Heart right ventricle (tissue), 16 donors: ENCODE data around the gene KIAA1143. TPM values are rescaled to one million over a fixed set of nuclear protein-coding genes. Genes with fewer than 3 reads are reported as not detected.

ENCODE experiments used
- ATAC-seq, 8 donors: fragments of 200-7000 bp; cut with Tn5 transposase; one replicate each; pipeline ENCODE4 v1.9.1; 2020; ENCODE audit warnings: mild to moderate bottlenecking in 8 of 8, moderate library complexity in 8 of 8, moderate number of reproducible peaks in 1 of 8
- DNase-seq, 2 donors: peaks; one replicate each; pipeline ENCODE4 v3.0.0-alpha.2; 2020
- H3K27ac ChIP-seq, 10 donors: fragments of 200-600 bp; sonication (generic) in 2 of 10; one replicate each; pipeline versions ENCODE4 v1.5.0 to v1.8.0; 2020 to 2022; ENCODE audit warnings: mild to moderate bottlenecking in 3 of 10
- H3K27me3 ChIP-seq, 7 donors: fragments of 200-600 bp; one replicate each; pipeline ENCODE4 v1.8.0; 2021 to 2022; ENCODE audit warnings: mild to moderate bottlenecking in 2 of 7
- H3K36me3 ChIP-seq, 9 donors: fragments of 200-600 bp; sonication (generic) in 1 of 9; one replicate each; pipeline versions ENCODE4 v1.5.0 to v1.8.0; 2020 to 2022; ENCODE audit warnings: mild to moderate bottlenecking in 2 of 9
- H3K4me1 ChIP-seq, 9 donors: fragments of 200-600 bp; sonication (generic) in 1 of 9; one replicate each; pipeline versions ENCODE4 v1.5.0 to v1.8.0; 2020 to 2022; ENCODE audit warnings: mild to moderate bottlenecking in 4 of 9
- H3K4me3 ChIP-seq, 10 donors: fragments of 200-600 bp; sonication (generic) in 2 of 10; one replicate each; pipeline versions ENCODE4 v1.5.0 to v1.8.0; 2020 to 2022; ENCODE audit warnings: mild to moderate bottlenecking in 7 of 10, moderate library complexity in 2 of 10
- H3K9me3 ChIP-seq, 11 donors: fragments of 200-600 bp in 10 of 11; sonication (generic) in 2 of 11; one replicate each; pipeline versions ENCODE4 v1.5.0 to v1.8.0; 2013 to 2022; ENCODE audit warnings: mild to moderate bottlenecking in 2 of 11, control low read depth in 1 of 11, moderate library complexity in 1 of 11
- CTCF ChIP-seq, 9 donors: fragments of 200-600 bp; sonication (generic) in 2 of 9; IDR thresholded peaks; one replicate each; pipeline versions ENCODE4 v1.5.0 to v1.8.0; 2021 to 2022; ENCODE audit warnings: antibody characterized with exemption in 9 of 9, mild to moderate bottlenecking in 5 of 9, moderate library complexity in 1 of 9
- WGBS, 2 donors: extraction: QIAGEN DNeasy Blood & Tissue Kit; methylation state at CpG; one replicate each; pipeline ENCODE4 v1.1.7; 2013; ENCODE audit warnings: inconsistent platforms in 1 of 2; 5-methylcytosine and 5-hydroxymethylcytosine counted together
- intact Hi-C, 10 donors: fragments of 100-400 bp; cut with DNase I; formaldehyde crosslinking; loops; one replicate each; pipeline versions ENCODE4 v1.11.1 to v1.14.2; 2022
- polyA plus RNA-seq, 2 donors: library from polyadenylated mRNA; stranded (reverse); fragments of 200-250 nt; gene quantifications; one replicate each; pipeline ENCODE4 v1.2.3, GENCODE V29; 2013
- total RNA-seq, 10 donors: library from RNA; stranded (reverse); fragmentation: NEBNext Ultra II Directional in 3 of 10; extraction: Animal tissue kit (Norgen Biotek cat#: 25700) in 3 of 10; gene quantifications; one replicate each; pipeline versions ENCODE4 v1.2.1 to v1.2.4, GENCODE V29; 2021 to 2023
- donor health status: Arrhythmogenic right ventricular cardiomyopathy.
- donor health status: ischemic (EF 13 %, LVEDD 7.1; RV severe dilation, severe dysfunction).
- donor health status: healthy with polysubstance abuse.
- donor health status: DM: no; HTN: yes; CAD: no.
- donor health status: DM: no; HTN: no; CAD: no.
- donor health status: ischemic (EF 25% LVEDD 6.9; RV normal size, moderate dysfunction).
- donor health status: ischemic (EF 25% LVEDD 5.7; RV mildly dilated, moderate dysfunction).
- donor health status: healthy.
- donor health status: DM: yes; HTN: yes; CAD: no.
- donor health status: Ischemic cardiomyopathy.
- donor health status: ischemic (EF 35%, LVEDD 5.7; RV mildly dilated, moderate dysfunction).
- donor health status: nonischemic (EF 11% LVEDD 7.7; RV severe dilation, severe dysfunction).
- donor health status: DM: yes; HTN: yes; CAD: no.
- donor health status: PGD.
- donor health status: ischemic (EF 29% LVEDD 5.4; RV normal size, mild dysfunction).
- donor health status: nonischemic (EF 23%, LVEDD 6.1; RV moderate dilation, normal function).

KIAA1143 gene
- total and polyA plus RNA-seq, 12 donors = 9.9 to 36.6 (median 33.7) TPM

- Histone ChIP-seq H3K9me3 (peaks cover 0 to 69% (median 40%) of the 10 kb centered on the region in 11 donors), H3K4me3 (peak within 1 kb of the TSS; percentile 67 to 97 (median 83)), H3K27me3 (peaks cover 0 to 21% (median 5%) of the 10 kb centered on the region in 7 donors), H3K27ac (peak within 1 kb of the TSS in 9 of 10 donors; percentile 41 to 82 (median 73)), H3K36me3 (peaks cover 0 to 37% (median 9%) of the 10 kb centered on the region in 9 donors), H3K4me1 (peaks cover 0 to 12% (median 6%) of the 10 kb centered on the region in 9 donors)
- WGBS, 2 donors = 1 to 2% methylated on average over 36 of the region's 36 CpGs
- DNase-seq (peak; percentile 87 to 91), ATAC-seq (peak; percentile 98 to 99 (median 98))
- TF ChIP-seq CTCF (IDR thresholded peaks at IDR 0.05) = peak in 8 of 9 donors; percentile 10 to 58 (median 44)
- intact Hi-C loops = loop anchor here in 4 of 10 donors (1.0 to 10.0 kb wide), 5 partner anchors 16 to 178 kb away; partner anchors contain the start of genes KIAA1143 (in 2 of the 4), KIF15 (in 2 of the 4) and ZNF501 (in 2 of the 4)
These were observed 48.9 kb downstream of the KIAA1143 start, which contains the start of gene ZNF502 for GRCh38 chr3:44712455-44713075. ZNF502 (plus strand) TSS chr3:44712660; CDS start chr3:44720262, 7,602 bp downstream.

Other genes with a start within 250 kb of the KIAA1143 start
- gene ZKSCAN7, start 206.4 kb downstream of the KIAA1143 start, total RNA-seq = 1 to 10 TPM; 1.6 to 3.9 (median 2.4) TPM
- 1 to 10 TPM; 1.2 to 2.6 TPM for gene ZKSCAN7, start 206.4 kb downstream of the KIAA1143 start, polyA plus RNA-seq
- gene ZNF660, start 176.7 kb downstream of the KIAA1143 start, total RNA-seq = 1 to 10 TPM in 7 of 10 donors, under 1 TPM in 3; 0.69 to 2.5 (median 1.3) TPM
- 1 to 10 TPM in 1 of 2 donors, under 1 TPM in 1; 0.41 to 1.1 TPM for gene ZNF660, start 176.7 kb downstream of the KIAA1143 start, polyA plus RNA-seq
- 10 to 100 TPM; 11.2 to 14.8 (median 12.9) TPM for gene ZNF197, start 136.6 kb downstream of the KIAA1143 start, total RNA-seq
- gene ZNF197, start 136.6 kb downstream of the KIAA1143 start, polyA plus RNA-seq = 1 to 10 TPM; 4.5 to 9.4 TPM
- 10 to 100 TPM in 1 of 10 donors, 1 to 10 TPM in 9; 4.8 to 10.2 (median 6.4) TPM for gene ZNF35, start 112.9 kb downstream of the KIAA1143 start, total RNA-seq
- 1 to 10 TPM; 4.1 to 4.5 TPM for gene ZNF35, start 112.9 kb downstream of the KIAA1143 start, polyA plus RNA-seq
- 1 to 10 TPM; 2.8 to 4.6 (median 3.5) TPM for gene ZNF502, start 49.0 kb downstream of the KIAA1143 start, total RNA-seq
- 1 to 10 TPM; 1.9 to 2.9 TPM for gene ZNF502, start 49.0 kb downstream of the KIAA1143 start, polyA plus RNA-seq
- gene ZNF501, start 32.0 kb downstream of the KIAA1143 start, total RNA-seq = 1 to 10 TPM; 3.0 to 8.7 (median 4.8) TPM
- 1 to 10 TPM; 1.5 to 1.7 TPM for gene ZNF501, start 32.0 kb downstream of the KIAA1143 start, polyA plus RNA-seq
- 1 to 10 TPM in 1 of 10 donors, under 1 TPM in 9; 0.17 to 1.9 (median 0.50) TPM for gene KIF15, start 175 bp upstream of the KIAA1143 start, total RNA-seq
- gene KIF15, start 175 bp upstream of the KIAA1143 start, polyA plus RNA-seq = under 1 TPM; 0.22 to 0.32 TPM
- 10 to 100 TPM in 6 of 10 donors, 1 to 10 TPM in 4; 8.4 to 13.1 (median 11.2) TPM for gene TMEM42, start 100.3 kb upstream of the KIAA1143 start, total RNA-seq
- 10 to 100 TPM; 11.6 to 18.7 TPM for gene TMEM42, start 100.3 kb upstream of the KIAA1143 start, polyA plus RNA-seq
- not detected for gene TGM4, start 113.0 kb upstream of the KIAA1143 start, total RNA-seq
- not detected for gene TGM4, start 113.0 kb upstream of the KIAA1143 start, polyA plus RNA-seq
- gene ZDHHC3, start 214.6 kb upstream of the KIAA1143 start, total RNA-seq = 10 to 100 TPM; 35.0 to 52.2 (median 43.1) TPM
- gene ZDHHC3, start 214.6 kb upstream of the KIAA1143 start, polyA plus RNA-seq = 10 to 100 TPM; 19.0 to 30.7 TPM
- 10 to 100 TPM; 24.2 to 35.4 (median 31.5) TPM for gene EXOSC7, start 214.6 kb upstream of the KIAA1143 start, total RNA-seq
- gene EXOSC7, start 214.6 kb upstream of the KIAA1143 start, polyA plus RNA-seq = 10 to 100 TPM; 32.8 to 39.9 TPM